Coronary artery (tissue), 2 donors: ENCODE measurements around the gene SOST.

ENCODE experiments used
- DNase-seq: peaks from one replicate; pipeline ENCODE4 v3.0.0-alpha.2; 2017; ENCODE audit warnings: low spot score
- H3K27ac ChIP-seq, 2 donors: fragments of 200-600 bp; sonication (generic); one replicate each; pipeline ENCODE4 v1.5.1; 2016 to 2019
- H3K4me3 ChIP-seq: fragments of 200-600 bp; sonication (generic); 2 replicates; pipeline ENCODE4 v1.5.1; 2016; ENCODE audit warnings: mild to moderate bottlenecking, moderate library complexity
- CTCF ChIP-seq: fragments of 200-600 bp; sonication (generic); IDR thresholded peaks from one replicate; pipeline ENCODE4 v1.5.1; 2019; ENCODE audit warnings: antibody characterized with exemption

The SOST gene

DNA sequence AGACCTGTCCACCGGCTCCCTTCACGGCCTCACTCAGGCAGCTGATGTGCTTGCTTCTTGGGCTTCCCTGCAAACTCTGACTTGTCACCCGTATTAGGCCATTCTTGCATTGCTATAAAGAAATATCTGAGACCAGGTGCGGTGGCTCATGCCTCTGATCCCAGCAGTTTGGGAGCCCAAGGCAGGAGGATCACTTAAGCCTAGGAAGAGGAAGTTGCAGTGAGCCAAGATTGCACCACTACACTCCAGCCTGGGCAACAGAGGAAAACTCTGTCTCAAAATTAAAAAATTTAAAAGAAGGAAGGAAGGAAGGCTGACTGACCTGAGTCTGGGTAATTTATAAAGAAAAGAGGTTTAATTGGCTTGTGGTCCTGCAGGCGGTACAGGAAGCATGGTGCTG is 17.0 kb downstream of the SOST start:
- Histone ChIP-seq H3K4me3 (no peak overlapping the region), H3K27ac (no peak overlapping the region)
- DNase-seq: no peak
- no peak for TF ChIP-seq CTCF

DNA sequence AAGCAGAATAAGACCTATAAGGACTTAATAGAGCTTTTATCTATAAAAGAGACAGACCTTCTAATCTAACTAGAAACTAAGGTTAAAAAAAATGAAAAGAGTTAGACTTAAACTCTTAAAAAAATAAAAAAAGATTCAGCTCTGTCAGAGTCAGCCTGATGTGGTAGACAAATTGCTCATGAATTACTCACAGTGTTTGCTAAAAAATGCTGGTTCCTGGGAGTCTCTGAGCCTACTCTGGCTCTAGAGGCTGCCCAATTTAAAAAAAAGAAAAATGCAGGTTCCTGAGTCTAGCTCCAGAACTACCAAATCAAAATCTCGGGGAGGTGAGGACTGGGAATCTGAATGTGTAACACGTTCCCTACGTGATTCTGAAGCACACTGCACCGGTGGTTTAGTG is 18.1 kb downstream of the SOST start:
- TF ChIP-seq CTCF: no peak
- H3K27ac ChIP-seq: no peak overlapping the region
- no peak for DNase-seq
- H3K4me3 ChIP-seq: no peak overlapping the region

- Histone ChIP-seq H3K4me3 (no peak overlapping the region), H3K27ac (no peak overlapping the region)
- TF ChIP-seq CTCF: no peak
- DNase-seq: no peak
These were observed 20.9 kb downstream of the SOST start for GRCh38 chr17:43737722-43738121.

DNA sequence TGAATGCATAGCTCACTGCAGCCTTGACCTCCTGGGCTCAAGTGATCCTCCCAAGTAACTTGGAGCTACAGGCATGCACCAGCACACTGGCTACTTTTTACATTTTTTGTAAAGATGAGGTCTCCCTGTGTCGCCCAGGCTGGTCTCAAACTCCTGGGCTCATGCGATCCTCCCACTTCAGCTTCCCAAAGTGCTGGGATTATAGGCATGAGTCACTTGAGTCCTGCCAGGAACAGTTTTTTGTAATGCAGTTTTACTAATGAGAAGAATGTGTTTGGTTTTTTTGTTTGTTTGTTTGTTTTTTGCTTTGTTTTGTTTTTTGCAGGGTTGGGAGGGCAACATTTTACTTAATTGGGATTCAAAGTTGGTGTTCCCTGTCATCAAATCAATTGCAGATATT is 22.2 kb downstream of the SOST start:
- Histone ChIP-seq H3K4me3 (no peak overlapping the region), H3K27ac (no peak overlapping the region)
- TF ChIP-seq CTCF: no peak
- no peak for DNase-seq

DNA sequence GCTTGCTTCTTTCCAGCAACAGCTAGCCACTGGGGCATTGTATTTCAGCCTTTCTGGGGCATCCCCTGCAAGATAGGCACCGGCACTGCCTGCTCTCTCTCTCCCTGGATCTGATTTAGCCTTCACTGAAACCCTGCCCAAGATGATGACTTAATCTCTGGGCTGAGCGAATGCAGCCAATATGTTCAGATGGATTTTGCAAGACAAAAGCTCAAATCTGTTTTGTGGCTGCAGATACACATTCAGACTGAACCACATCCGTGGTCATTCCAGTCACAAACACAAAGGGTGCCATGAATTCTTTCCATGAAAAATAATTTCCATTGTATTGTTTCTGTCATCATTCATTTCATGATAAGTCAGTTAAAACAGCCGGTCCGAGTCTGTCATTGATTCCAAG is 24.2 kb downstream of the SOST start:
- no peak for DNase-seq
- Histone ChIP-seq H3K4me3 (no peak overlapping the region), H3K27ac (no peak overlapping the region)
- no peak for TF ChIP-seq CTCF

DNA sequence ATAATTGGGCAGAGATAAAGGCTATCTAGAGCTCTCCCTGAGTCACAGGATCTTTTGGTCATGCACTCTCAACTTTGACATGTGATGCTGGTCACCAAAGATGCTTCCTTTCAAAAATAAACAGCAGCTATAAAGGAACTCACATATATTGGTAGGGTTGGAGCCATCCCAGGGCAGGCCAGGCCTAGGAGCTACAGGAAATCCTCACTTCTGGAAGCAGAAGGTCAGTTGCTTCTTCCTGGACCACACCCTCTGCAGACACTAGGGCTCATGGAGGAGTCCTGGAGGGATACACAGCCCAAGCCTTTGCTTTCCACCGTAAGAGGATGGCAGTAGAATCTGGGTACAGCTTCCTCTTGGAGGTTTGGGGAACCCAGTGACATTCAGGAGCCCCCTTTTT is 24.6 kb downstream of the SOST start:
- Histone ChIP-seq H3K27ac (no peak overlapping the region), H3K4me3 (no peak overlapping the region)
- no peak for TF ChIP-seq CTCF
- DNase-seq: no peak

GRCh38 chr17:43732958-43733357 is 25.6 kb downstream of the SOST start:
- no peak for DNase-seq
- H3K27ac ChIP-seq: no peak overlapping the region
- H3K4me3 ChIP-seq: no peak overlapping the region
- TF ChIP-seq CTCF: no peak
